ENCODE results near the gene CDH22.

Gene CDH22

GRCh38 chr20:46212252-46212651, 96.0 kb downstream of the CDH22 start:
- no peak for DNase-seq

GRCh38 chr20:46211331-46211722, 97.0 kb downstream of the CDH22 start:
- DNase-seq: no peak

- DNase-seq: no peak
Observed at GRCh38 chr20:46210672-46211330, 97.5 kb downstream of the CDH22 start.

- DNase-seq: no peak
Observed at GRCh38 chr20:46209930-46210671, 98.2 kb downstream of the CDH22 start.

DNA sequence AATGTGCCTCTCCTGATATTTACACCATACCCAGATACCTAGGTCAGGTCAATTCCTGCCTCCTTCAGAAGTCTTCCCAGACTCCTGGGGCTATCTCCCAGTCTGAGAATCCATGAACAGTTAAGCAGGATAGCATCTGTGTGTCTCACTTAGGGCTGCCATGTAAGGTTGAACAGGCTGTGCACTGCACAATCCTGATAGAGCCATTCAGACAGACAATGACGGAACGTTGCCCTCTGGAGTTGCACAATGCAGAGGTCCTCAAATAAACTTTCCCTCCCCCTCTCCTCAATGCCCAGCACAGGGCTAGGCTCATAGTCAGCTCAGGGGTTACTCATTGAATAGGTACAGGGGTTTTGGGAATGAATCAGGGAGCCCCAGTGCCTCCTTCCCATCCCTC, 100.5 kb downstream of the CDH22 start:
- DNase-seq: no peak

DNA sequence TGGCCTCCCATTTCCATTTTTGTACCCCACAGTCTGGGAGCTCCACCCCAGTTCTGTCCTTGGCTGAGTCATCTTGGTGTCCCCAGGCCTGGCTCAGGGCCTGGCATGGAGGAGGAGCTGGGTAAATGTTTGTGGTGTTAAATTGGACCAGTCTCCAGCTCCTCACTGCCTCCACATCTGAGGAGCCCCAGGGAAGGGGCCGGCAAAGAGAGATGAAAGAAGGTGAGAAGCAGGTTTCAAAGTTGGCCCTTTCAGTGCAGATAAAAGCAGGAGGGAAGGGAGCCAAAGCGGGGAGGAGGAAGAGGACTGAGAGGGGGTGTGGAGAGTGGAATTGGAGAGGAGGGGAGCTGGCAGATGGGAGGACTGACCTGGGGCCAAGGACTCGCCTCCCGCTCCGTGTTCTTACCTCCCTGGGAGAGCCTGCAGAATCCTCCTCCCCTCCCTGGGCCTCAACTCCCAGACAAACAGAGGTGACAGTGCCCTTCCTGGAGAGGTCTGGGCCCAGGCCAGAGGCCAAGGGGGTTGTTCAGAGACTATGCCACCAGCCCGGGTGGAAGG, 101.2 kb downstream of the CDH22 start:
- no peak for DNase-seq

GRCh38 chr20:46206025-46206424, 102.3 kb downstream of the CDH22 start:
- no peak for DNase-seq

GRCh38 chr20:46205349-46205748, 102.9 kb downstream of the CDH22 start:
- peak in 1 of 5 donors; percentile 1 for DNase-seq

DNA sequence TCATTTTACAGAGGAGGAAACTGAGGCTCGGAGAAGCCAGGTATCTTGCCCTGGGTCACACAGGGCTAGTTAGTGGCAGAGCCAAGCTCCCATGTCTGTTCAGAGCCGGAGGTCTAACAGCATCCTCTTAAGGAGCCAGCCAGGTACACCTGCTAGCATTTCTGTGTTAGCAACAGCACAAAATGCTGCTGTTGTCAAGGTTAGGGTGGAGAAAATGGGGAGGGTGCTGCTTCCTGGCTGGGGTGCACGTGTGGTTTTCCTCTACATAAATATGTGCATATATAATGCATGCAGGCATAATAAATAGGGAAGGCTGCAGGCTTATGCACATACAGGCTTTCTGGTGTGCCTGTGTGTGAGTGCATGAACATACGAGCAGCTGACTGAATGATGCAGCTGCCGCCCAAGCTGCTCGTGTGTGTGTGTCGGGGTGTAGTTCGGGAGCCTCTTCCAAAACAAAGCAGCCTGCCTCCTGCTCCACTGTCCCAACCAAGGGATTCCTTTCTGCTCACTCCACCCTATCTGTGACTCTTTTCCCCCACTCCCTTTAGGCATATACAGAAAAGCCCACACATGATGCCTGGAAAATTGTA, 103.6 kb downstream of the CDH22 start:
- DNase-seq: peak in 1 of 5 donors; percentile 13

GRCh38 chr20:46203510-46203837, 104.8 kb downstream of the CDH22 start:
- no peak for DNase-seq

GRCh38 chr20:46202766-46203509, 105.4 kb downstream of the CDH22 start:
- DNase-seq: no peak

DNA sequence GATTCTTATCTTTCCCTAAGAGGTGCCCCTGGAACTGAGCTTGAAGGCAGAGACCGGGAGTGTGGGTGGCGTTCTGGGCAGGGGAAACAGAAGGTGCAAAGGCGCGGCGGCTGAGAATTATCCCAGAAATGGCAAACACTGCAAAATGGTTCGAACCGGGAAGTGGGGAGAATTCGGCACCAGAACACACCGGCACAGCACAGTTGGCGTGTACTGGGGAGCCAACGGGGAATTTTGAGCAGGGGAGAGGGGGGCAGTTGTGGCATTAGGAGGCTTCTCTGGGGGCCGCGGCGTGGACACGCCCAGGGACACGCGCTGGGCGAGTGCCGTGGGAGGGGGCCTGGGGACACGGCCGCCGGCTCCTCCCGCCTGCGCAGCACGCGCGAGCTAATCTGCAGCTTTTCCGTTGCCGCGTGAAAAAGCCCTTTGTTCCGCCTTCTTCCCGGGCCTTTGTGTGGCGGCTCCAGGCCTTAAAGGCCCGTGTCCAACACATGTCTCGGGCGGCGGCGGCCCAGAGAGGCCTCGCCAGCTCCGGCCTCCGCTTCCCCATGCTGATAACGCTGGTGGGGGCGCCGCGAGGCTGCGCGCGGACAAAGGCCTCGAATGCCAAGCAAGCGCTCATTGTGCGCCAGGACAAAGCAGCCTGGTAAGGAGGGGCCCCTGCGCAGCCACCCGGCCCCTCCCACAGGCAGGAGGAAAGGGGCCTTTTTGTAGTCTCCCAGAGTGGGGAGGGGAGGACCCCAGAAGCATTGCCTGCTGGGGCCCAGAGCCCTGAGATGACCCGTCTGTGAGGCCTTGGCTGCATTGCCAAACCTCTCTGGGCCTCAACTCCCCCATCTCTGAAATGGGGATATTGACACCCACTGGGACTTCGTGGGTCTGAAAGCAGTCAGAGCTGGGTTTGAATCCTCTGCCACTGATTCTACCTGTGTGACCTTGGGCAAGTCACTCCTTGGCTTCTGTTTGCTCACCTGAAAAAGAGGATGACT, 107.4 kb downstream of the CDH22 start:
- DNase-seq: no peak

DNA sequence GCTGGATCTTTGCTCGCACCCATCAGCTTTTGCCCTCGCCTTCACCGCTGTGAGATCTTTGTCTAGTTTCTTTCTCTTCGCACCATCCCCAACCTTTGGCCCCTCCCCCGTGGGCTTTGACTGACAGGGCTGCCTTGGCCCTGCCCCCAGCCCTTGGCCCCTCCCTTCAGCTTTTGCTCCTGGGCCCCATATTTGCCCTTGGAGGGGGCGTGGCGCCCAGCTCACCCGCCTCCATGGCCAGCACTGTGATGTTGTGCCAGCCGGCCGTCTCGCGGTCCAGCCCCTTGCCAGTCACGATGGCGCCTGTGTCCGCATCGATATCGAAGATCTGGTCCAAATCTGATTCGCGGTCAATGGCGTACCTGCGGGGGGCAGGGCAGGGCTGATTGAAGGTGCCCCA, 109.1 kb downstream of the CDH22 start:
- DNase-seq: no peak

GRCh38 chr20:46196990-46197389, 111.3 kb downstream of the CDH22 start:
- DNase-seq: no peak

DNA sequence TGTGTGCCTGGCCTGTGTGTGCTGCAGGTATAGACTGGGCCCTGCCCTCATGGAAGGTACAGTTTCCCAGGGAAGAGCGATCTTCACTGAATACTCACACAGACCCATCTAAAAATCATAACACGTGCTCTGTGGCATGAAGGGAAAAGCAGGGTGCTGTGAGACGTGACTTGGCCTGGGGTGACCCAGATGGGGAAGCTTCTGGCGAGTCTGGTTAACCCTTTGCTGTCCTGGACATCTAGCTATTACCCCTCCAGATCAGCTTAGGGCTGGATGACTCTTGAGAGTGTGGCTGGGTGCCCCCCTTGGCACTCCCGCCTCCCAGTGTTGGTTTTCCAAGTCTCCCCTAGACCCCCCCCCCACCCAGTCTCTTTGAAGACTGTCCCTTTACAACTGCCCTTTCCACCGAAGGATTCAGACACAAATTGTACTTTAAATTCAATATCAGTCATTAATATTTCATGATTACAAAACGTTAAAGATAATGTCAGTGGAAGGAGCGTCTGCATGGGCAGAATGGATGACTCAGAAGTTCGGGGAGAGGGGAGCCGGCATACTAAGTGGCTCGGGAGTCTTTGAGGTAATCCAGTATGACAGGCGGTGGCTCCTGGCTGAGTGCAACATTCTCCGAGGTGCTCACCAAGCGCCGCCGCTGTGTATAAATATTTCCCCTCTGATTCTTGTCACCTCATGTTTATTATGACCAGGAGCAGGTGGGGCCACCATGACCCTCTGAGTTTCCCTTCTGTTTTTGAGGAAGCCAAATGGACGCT, 112.8 kb downstream of the CDH22 start:
- no peak for DNase-seq

GRCh38 chr20:46194409-46194808, 113.9 kb downstream of the CDH22 start:
- DNase-seq: no peak

DNA sequence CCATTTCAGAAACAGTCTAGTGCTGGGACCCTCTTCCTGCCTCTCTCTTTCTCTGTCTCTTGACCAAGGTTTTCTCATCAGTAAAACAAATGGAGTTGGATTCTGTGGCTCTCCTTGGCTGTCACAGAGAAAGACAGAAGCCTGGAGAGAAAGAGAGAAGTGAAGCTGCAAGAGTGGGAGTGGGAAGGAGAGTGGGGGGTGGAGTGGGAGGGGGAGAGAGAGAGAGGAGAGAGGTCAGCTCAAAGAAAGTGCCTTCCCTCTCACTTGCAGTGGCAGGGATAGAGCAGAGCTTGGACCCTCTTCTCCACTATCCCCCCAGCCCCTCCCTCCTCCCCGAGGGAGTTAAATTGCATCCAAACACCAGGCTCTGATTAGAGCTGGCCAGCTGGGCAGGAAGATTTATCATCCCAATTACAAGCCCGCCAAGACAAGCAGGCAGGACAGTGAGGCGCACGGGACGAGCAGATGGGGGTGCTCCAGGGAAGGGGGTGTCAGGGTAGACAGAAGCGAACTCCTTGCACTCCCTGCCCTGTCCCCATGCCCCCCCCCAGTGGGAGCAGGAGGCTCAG, 115.8 kb downstream of the CDH22 start:
- no peak for DNase-seq

DNA sequence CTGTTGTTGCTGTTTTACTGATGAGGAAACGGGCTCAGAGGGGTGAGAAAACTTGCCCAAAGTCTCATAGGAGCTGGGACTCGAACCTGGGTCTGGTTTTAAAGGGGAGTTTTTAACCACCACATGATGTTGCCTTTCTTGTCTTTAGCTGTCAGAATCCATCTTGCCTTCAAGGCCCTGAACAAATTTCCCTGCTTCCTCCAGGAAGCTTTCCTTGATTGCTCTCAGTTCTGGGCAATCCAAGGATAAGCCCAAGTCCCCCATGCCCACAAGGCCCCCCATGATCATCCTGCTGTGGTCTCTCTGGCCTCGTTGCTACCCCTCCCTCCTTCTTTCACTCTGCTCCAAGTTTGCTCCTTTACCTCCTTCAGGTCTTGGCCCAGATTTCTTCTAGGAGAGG, 116.7 kb downstream of the CDH22 start:
- DNase-seq: no peak

GRCh38 chr20:46191168-46191540, 117.1 kb downstream of the CDH22 start:
- DNase-seq: no peak

DNA sequence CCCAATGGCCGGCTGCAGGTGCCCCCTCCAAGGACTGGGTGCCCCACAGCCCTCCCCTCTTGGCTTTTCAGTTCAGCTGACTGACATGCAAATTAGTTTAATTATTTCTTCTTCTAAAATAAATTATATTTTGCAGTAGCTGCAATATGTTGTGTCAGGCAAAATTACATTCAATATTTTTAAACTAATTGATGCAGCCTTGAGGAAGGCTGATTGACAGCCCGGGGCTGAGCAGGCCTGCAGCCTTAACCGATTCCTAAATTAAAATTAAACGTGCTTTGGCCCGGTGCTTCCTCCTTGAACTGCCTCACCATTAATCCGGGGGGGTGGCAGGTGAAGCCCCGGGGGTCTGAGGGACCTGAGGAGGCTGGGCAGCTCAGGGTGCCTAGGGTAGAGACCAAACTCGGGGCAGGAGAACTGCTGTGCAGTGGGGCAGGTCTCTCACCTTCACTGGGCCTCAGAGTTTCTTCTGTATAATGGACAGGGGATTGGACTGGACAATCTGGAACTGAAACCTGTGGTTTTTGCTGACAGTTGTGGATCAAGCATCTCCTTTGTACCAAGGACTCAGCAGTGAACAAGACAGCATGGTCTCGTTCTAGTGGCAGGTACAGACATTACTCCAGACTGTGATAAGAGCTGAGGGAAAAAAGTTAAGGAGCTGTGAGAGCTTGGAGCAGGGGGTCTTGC, 117.7 kb downstream of the CDH22 start:
- no peak for DNase-seq

All from T-helper 1 cell (primary cell).